GM23338 (cell line): ENCODE measurements around the gene OR5H1. TPM values are rescaled to one million over a fixed set of nuclear protein-coding genes. Genes with fewer than 3 reads are reported as not detected.

ENCODE experiments used
- ATAC-seq: fragments of 200-7000 bp; cut with Tn5 transposase; 3 replicates; pipeline ENCODE4 v1.9.1; 2020
- DNase-seq: peaks from one replicate; pipeline ENCODE4 v3.0.0-alpha.2; 2015; ENCODE audit warnings: low spot score
- H2AFZ ChIP-seq: fragments of 200-600 bp; sonication (generic); 2 replicates; pipeline ENCODE4 v1.8.0; 2016; ENCODE audit warnings: antibody characterized with exemption, mild to moderate bottlenecking, moderate library complexity
- H3F3A ChIP-seq: fragments of 200-600 bp; sonication (generic); replicated peaks from 2 replicates; pipeline ENCODE4 v1.8.0; 2017; ENCODE audit warnings: antibody characterized with exemption, mixed run types, low read depth
- H3K27ac ChIP-seq: fragments of 200-600 bp; sonication (generic); 2 replicates; pipeline ENCODE4 v1.6.1; 2016; ENCODE audit warnings: low read depth
- H3K27me3 ChIP-seq: fragments of 200-600 bp; sonication (generic); 2 replicates; pipeline ENCODE4 v1.8.0; 2016; ENCODE audit warnings: mild to moderate bottlenecking, mixed run types, moderate library complexity; ENCODE audit not compliant: insufficient read depth
- H3K36me3 ChIP-seq: fragments of 200-600 bp; sonication (generic); 2 replicates; pipeline ENCODE4 v1.8.0; 2016; ENCODE audit warnings: mild to moderate bottlenecking; ENCODE audit not compliant: insufficient read depth
- H3K4me1 ChIP-seq: fragments of 200-600 bp; sonication (generic); 2 replicates; pipeline ENCODE4 v1.8.0; 2016; ENCODE audit warnings: mild to moderate bottlenecking, moderate library complexity; ENCODE audit not compliant: insufficient read depth
- H3K4me2 ChIP-seq: fragments of 200-600 bp; sonication (generic); 2 replicates; pipeline ENCODE4 v1.7.1; 2017; ENCODE audit warnings: mixed run types
- H3K4me3 ChIP-seq: fragments of 200-600 bp; sonication (generic); 2 replicates; pipeline ENCODE4 v1.6.1; 2016; ENCODE audit warnings: mixed run types
- H3K79me2 ChIP-seq: fragments of 200-600 bp; sonication (generic); replicated peaks from 2 replicates; pipeline ENCODE4 v1.8.0; 2017; ENCODE audit warnings: mild to moderate bottlenecking; ENCODE audit not compliant: insufficient read depth
- H3K9me2 ChIP-seq: fragments of 200-600 bp; sonication (generic); 2 replicates; pipeline ENCODE4 v1.8.0; 2017; ENCODE audit not compliant: insufficient read depth
- H4K20me1 ChIP-seq: fragments of 200-600 bp; sonication (generic); replicated peaks from 2 replicates; pipeline ENCODE4 v1.8.0; 2017; ENCODE audit warnings: mild to moderate bottlenecking; ENCODE audit not compliant: insufficient read depth
- H3K27ac Mint-ChIP-seq: 2 replicates; pipeline ENCODE4 v1.8.0; 2020; ENCODE audit warnings: inconsistent platforms, mild to moderate bottlenecking, moderate library complexity, mixed read lengths
- H3K27me3 Mint-ChIP-seq: 3 replicates; pipeline ENCODE4 v1.8.0; 2022; ENCODE audit warnings: low read depth, mild to moderate bottlenecking, moderate library complexity, mixed read lengths, inconsistent platforms; ENCODE audit not compliant: insufficient read depth, poor library complexity
- H3K36me3 Mint-ChIP-seq: 3 replicates; pipeline ENCODE4 v1.8.0; 2021; ENCODE audit warnings: low read depth, mild to moderate bottlenecking, inconsistent platforms, moderate library complexity, mixed read lengths
- H3K4me1 Mint-ChIP-seq: 3 replicates; pipeline ENCODE4 v1.8.0; 2020; ENCODE audit warnings: mild to moderate bottlenecking, inconsistent platforms, mixed read lengths
- H3K4me3 Mint-ChIP-seq: 3 replicates; pipeline ENCODE4 v1.8.0; 2021; ENCODE audit warnings: moderate library complexity, mild to moderate bottlenecking, inconsistent platforms, mixed read lengths
- H3K9me3 Mint-ChIP-seq: 3 replicates; pipeline ENCODE4 v1.8.0; 2020; ENCODE audit warnings: moderate library complexity, mild to moderate bottlenecking, inconsistent platforms, mixed read lengths
- CREB1 ChIP-seq: fragments of 250-450 bp; sonication (Bioruptor Pico); IDR thresholded peaks from 2 replicates; pipeline ENCODE4 v1.5.0; 2020; ENCODE audit warnings: low read depth, mild to moderate bottlenecking, moderate library complexity
- CTCF ChIP-seq, 2 experiments: fragments of 200-600 bp in 1 of 2; sonication (generic) in 1 of 2; conservative IDR thresholded peaks; 2 replicates each; pipeline versions ENCODE4 v1.5.1 to v1.6.1; 2016 to 2017; ENCODE audit warnings: antibody characterized with exemption in 2 of 2, low read depth in 2 of 2, mild to moderate bottlenecking in 2 of 2, moderate library complexity in 1 of 2
- ETS1 ChIP-seq: IDR thresholded peaks from 2 replicates; pipeline ENCODE4 v1.6.1; 2016; ENCODE audit warnings: antibody characterized with exemption
- EZH2 ChIP-seq: fragments of 200-600 bp; sonication (generic); IDR thresholded peaks from one replicate; pipeline ENCODE4 v1.8.0; 2017; ENCODE audit warnings: antibody characterized with exemption, mild to moderate bottlenecking, low read depth; ENCODE audit not compliant: unreplicated experiment
- EZH2phosphoT487 ChIP-seq: fragments of 200-600 bp; sonication (generic); IDR thresholded peaks from one replicate; pipeline ENCODE4 v1.8.1; 2018; ENCODE audit warnings: antibody characterized with exemption; ENCODE audit not compliant: unreplicated experiment
- JUNB ChIP-seq: IDR thresholded peaks from one replicate; pipeline ENCODE4 v1.6.1; 2016; ENCODE audit warnings: antibody characterized with exemption; ENCODE audit not compliant: unreplicated experiment
- NANOG ChIP-seq: IDR thresholded peaks from 2 replicates; pipeline ENCODE4 v1.6.1; 2016; ENCODE audit warnings: antibody characterized with exemption, borderline replicate concordance
- POLR2AphosphoS5 ChIP-seq: IDR thresholded peaks from 2 replicates; pipeline ENCODE4 v1.6.1; 2016; ENCODE audit warnings: antibody characterized with exemption, low read depth
- REST ChIP-seq: IDR thresholded peaks from one replicate; pipeline ENCODE4 v1.6.1; 2018; ENCODE audit warnings: antibody characterized with exemption; ENCODE audit not compliant: unreplicated experiment
- ZNF114 ChIP-seq: fragments of 250-450 bp; sonication (Bioruptor Pico); IDR thresholded peaks from 2 replicates; pipeline ENCODE4 v1.5.0; 2020; ENCODE audit warnings: mild to moderate bottlenecking, moderate library complexity
- ZNF462 ChIP-seq: fragments of 250-450 bp; sonication (Bioruptor Pico); IDR thresholded peaks from 2 replicates; pipeline ENCODE4 v1.5.0; 2020; ENCODE audit warnings: mild to moderate bottlenecking, moderate library complexity
- polyA plus RNA-seq: library from polyadenylated mRNA; unstranded; fragments of >200 nt; fragmentation: Nextera tagmentation; extraction: Ambion mirVana; gene quantifications from 2 replicates; pipeline ENCODE4 v1.2.1, GENCODE V29; 2016
- total RNA-seq: library from RNA; depleted of rRNA; stranded (reverse); fragments of >200 nt; shearing (Covaris generic); gene quantifications from 2 replicates; pipeline ENCODE4 v1.2.3, GENCODE V29; 2014

OR5H1 gene
- total and polyA plus RNA-seq, 2 experiments from 2014 or later = not detected

- no peak overlapping the region for H2AFZ ChIP-seq
- H3K4me2 ChIP-seq = no peak overlapping the region
- ATAC-seq = no peak
- no peak overlapping the region for H3K27ac Mint-ChIP-seq
- 0 out of 2 replicates have a peak, but pooled peaks cover 5% of the 10 kb centered on the region for H3K36me3 ChIP-seq
- no peaks in the 10 kb centered on the region for H4K20me1 ChIP-seq
- no peak for TF ChIP-seq ZNF462 (CRISPR knock-in tag)
- TF ChIP-seq REST = no peak
- no peak for TF ChIP-seq ETS1
- no peak for TF ChIP-seq NANOG
- TF ChIP-seq JUNB = no peak
- no peak for TF ChIP-seq CTCF (conservative IDR thresholded peaks at IDR 0.05; ENCODE audit: low read depth in 2 of 2)
- no peak for TF ChIP-seq EZH2phosphoT487
- no peak for TF ChIP-seq ZNF114 (CRISPR knock-in tag)
- no peak for TF ChIP-seq EZH2
- no peak for TF ChIP-seq POLR2AphosphoS5
- TF ChIP-seq CREB1 (CRISPR knock-in tag) = no peak
- no peaks in the 10 kb centered on the region for H3K4me1 Mint-ChIP-seq
- no peaks in the 10 kb centered on the region for H3K79me2 ChIP-seq
- peaks cover 5% of the 10 kb centered on the region; the same call in 1 of the 2 replicates for H3K9me2 ChIP-seq
- no peaks in the 10 kb centered on the region for H3K27me3 ChIP-seq
- no peaks in the 10 kb centered on the region for H3F3A ChIP-seq
- DNase-seq = no peak
- no peaks in the 10 kb centered on the region for H3K4me1 ChIP-seq
- peaks cover 34% of the 10 kb centered on the region for H3K36me3 Mint-ChIP-seq
- no peak overlapping the region for H3K4me3 Mint-ChIP-seq
- H3K4me3 ChIP-seq = no peak overlapping the region
- H3K27ac ChIP-seq = no peak overlapping the region
- H3K27me3 Mint-ChIP-seq = peaks cover 7% of the 10 kb centered on the region
- peaks cover 46% of the 10 kb centered on the region for H3K9me3 Mint-ChIP-seq
These were observed 40.5 kb downstream of the OR5H1 start for GRCh38 chr3:98171071-98171470.
